HG03575 (cell line): ENCODE data around the gene DHX8.

ENCODE experiments used
- ATAC-seq: cut with Tn5 transposase; IDR thresholded peaks from one replicate; pipeline ENCODE4 v1.9.1; 2021; ENCODE audit not compliant: unreplicated experiment, insufficient number of reproducible peaks, low FRiP score; ENCODE audit errors: extremely low read depth

Gene DHX8

GRCh38 chr17:43562679-43563599 is 79.2 kb downstream of the DHX8 start:
- no peak for ATAC-seq

GRCh38 chr17:43563600-43564594 is 80.1 kb downstream of the DHX8 start:
- no peak for ATAC-seq

- ATAC-seq: no peak
Measured at GRCh38 chr17:43568506-43569082, 84.8 kb downstream of the DHX8 start.

- no peak for ATAC-seq
Measured at GRCh38 chr17:43570518-43570928, 86.7 kb downstream of the DHX8 start.

GRCh38 chr17:43572368-43572980 is 88.7 kb downstream of the DHX8 start:
- no peak for ATAC-seq

- ATAC-seq: no peak
Measured at GRCh38 chr17:43573579-43574321, 90.0 kb downstream of the DHX8 start.

GRCh38 chr17:43574348-43574747 is 90.6 kb downstream of the DHX8 start:
- no peak for ATAC-seq

- ATAC-seq: no peak
Measured at GRCh38 chr17:43574896-43575525, 91.2 kb downstream of the DHX8 start.
